Pancreas (tissue), 10 donors: ENCODE results near the gene LILRA6. TPM values are rescaled to one million over a fixed set of nuclear protein-coding genes. Genes with fewer than 3 reads are reported as not detected.

Source experiments
- ATAC-seq, 4 donors: fragments of 200-7000 bp; cut with Tn5 transposase; one replicate each; pipeline versions ENCODE4 v1.8.0 to v1.9.1; 2020; ENCODE audit warnings: mild to moderate bottlenecking in 4 of 4, moderate library complexity in 4 of 4
- DNase-seq, 6 donors: peaks; one replicate each; pipeline ENCODE4 v3.0.0-alpha.2; 2020
- FAIRE-seq: peaks from 2 replicates; lab custom pipeline; 2012; peaks lifted over from hg19 to GRCh38; lab: Jason Lieb, UNC
- H3K27ac ChIP-seq, 4 donors: fragments of 200-600 bp; sonication (generic); 1 replicate in 3 of 4; 2 replicates in 1 of 4; pipeline versions ENCODE4 v1.5.0 to v1.8.0; 2020
- H3K27me3 ChIP-seq, 4 donors: fragments of 200-600 bp; one replicate each; pipeline ENCODE4 v1.8.0; 2021
- H3K36me3 ChIP-seq, 3 donors: fragments of 200-600 bp; sonication (generic) in 1 of 3; one replicate each; pipeline versions ENCODE4 v1.5.0 to v1.8.0; 2020 to 2021
- H3K4me1 ChIP-seq, 3 donors: fragments of 200-600 bp; one replicate each; pipeline ENCODE4 v1.8.0; 2021
- H3K4me3 ChIP-seq, 4 donors: fragments of 200-600 bp; sonication (generic) in 2 of 4; one replicate each; pipeline versions ENCODE4 v1.5.0 to v1.8.0; 2020 to 2021
- H3K9me3 ChIP-seq, 4 donors: fragments of 200-600 bp; one replicate each; pipeline ENCODE4 v1.8.0; 2021
- WGBS, 2 donors: extraction: QIAGEN DNeasy Blood & Tissue Kit; methylation state at CpG; one replicate each; pipeline ENCODE4 v1.1.7; 2013; 5-methylcytosine and 5-hydroxymethylcytosine counted together
- intact Hi-C, 3 donors: fragments of 100-400 bp; cut with DNase I; formaldehyde crosslinking; loops; one replicate each; pipeline versions ENCODE4 v1.11.1 to v1.14.2; 2022
- microRNA-seq, 2 donors: library from miRNA; unstranded; fragments of <30 nt; microRNA quantifications; one replicate each; pipeline versions ENCODE4 to v1.1.0, GENCODE V29; 2019 to 2020
- polyA plus RNA-seq, 2 donors: library from polyadenylated mRNA; stranded (reverse); fragments of 200-250 nt; gene quantifications; one replicate each; pipeline ENCODE4 v1.2.3, GENCODE V29; 2013
- total RNA-seq, 6 donors: library from RNA; stranded (reverse); fragmentation: NEBNext Ultra II Directional in 4 of 6; extraction: Animal tissue kit (Norgen Biotek cat#: 25700) in 4 of 6; gene quantifications; one replicate each; pipeline versions ENCODE4 v1.2.1 to v1.2.4, GENCODE V29; 2021 to 2023
- TF ChIP-seq, protein P1 (sequence below), 4 donors: fragments of 200-600 bp; sonication (generic) in 3 of 4; IDR thresholded peaks; one replicate each; pipeline versions ENCODE4 v1.5.0 to v1.8.0; 2021; ENCODE audit warnings: antibody characterized with exemption in 4 of 4
- donor health status: healthy with polysubstance abuse.
- donor health status: DM: no; HTN: no; CAD: no; lungs with moderate emphysema.
- donor health status: DM: no; HTN: no; CAD: no.
- donor health status: control.
- donor health status: control.
- donor health status: Bipolar disorder and iron deficiency.
- donor health status: DM: yes; HTN: yes; CAD: no.
- donor health status: DM: no; HTN: no; CAD: no.
- donor health status: DM: no; HTN: no; CAD: no.
- donor health status: DM: yes; HTN: yes; CAD: no.

The LILRA6 gene
- total and polyA plus RNA-seq, 8 donors = 0.20 to 2.4 (median 0.36) TPM

DNA sequence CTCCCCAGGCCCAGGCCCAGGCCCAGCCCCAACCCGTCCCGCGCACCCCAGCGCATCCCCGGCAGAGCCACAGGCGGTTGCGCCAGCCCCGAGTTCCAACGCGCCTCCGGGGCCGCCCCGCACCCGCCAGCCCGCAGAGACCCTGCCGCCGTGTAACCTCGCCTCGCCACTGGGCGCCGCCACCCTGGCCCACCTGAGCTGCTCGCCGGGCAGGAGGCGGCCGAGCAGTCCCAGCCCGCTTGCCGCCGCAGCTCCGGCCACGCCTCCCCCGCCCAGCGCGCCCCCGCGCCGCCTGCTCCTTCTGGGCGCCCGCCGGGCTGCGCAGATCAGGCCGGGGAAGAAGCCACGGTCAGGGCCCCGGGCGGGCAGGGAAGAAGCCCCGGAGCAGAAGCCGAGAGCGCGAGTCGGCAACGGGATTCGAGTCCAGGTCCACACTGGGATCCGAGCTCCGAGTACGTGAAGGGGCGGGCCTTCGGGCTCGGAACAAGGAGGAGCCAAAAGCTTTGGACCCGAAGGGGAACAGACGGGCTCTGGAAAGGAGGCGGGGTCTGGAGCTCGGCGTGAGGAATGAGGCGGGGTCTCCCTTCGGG, 53.4 kb downstream of the LILRA6 start, which contains the start of gene MBOAT7:
TSS of gene MBOAT7 (minus strand) at position 436 of the 590 bp plus-strand sequence. CDS start 1,072 bp downstream, outside the sequence.
- TF ChIP-seq, protein P1, sequence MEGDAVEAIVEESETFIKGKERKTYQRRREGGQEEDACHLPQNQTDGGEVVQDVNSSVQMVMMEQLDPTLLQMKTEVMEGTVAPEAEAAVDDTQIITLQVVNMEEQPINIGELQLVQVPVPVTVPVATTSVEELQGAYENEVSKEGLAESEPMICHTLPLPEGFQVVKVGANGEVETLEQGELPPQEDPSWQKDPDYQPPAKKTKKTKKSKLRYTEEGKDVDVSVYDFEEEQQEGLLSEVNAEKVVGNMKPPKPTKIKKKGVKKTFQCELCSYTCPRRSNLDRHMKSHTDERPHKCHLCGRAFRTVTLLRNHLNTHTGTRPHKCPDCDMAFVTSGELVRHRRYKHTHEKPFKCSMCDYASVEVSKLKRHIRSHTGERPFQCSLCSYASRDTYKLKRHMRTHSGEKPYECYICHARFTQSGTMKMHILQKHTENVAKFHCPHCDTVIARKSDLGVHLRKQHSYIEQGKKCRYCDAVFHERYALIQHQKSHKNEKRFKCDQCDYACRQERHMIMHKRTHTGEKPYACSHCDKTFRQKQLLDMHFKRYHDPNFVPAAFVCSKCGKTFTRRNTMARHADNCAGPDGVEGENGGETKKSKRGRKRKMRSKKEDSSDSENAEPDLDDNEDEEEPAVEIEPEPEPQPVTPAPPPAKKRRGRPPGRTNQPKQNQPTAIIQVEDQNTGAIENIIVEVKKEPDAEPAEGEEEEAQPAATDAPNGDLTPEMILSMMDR (IDR thresholded peaks at IDR 0.05) = peak in 1 of 4 donors; percentile 11
- DNase-seq (no peak), FAIRE-seq (no peak), ATAC-seq (peak; percentile 2 to 18 (median 7))
- 0 to 1% methylated on average over 40 to 64 of the region's 64 CpGs for WGBS, 2 donors
- intact Hi-C loops = no loop called here
- Histone ChIP-seq H3K9me3 (no peaks in the 10 kb centered on the region), H3K27ac (peak within 1 kb of the TSS; percentile 98 to 100 (median 99)), H3K27me3 (no peaks in the 10 kb centered on the region), H3K4me3 (peak within 1 kb of the TSS; percentile 56 to 91 (median 87)), H3K4me1 (peaks cover 22 to 35% (median 25%) of the 10 kb centered on the region in 3 donors), H3K36me3 (peaks cover 0 to 6% (median 0%) of the 10 kb centered on the region in 3 donors)

DNA sequence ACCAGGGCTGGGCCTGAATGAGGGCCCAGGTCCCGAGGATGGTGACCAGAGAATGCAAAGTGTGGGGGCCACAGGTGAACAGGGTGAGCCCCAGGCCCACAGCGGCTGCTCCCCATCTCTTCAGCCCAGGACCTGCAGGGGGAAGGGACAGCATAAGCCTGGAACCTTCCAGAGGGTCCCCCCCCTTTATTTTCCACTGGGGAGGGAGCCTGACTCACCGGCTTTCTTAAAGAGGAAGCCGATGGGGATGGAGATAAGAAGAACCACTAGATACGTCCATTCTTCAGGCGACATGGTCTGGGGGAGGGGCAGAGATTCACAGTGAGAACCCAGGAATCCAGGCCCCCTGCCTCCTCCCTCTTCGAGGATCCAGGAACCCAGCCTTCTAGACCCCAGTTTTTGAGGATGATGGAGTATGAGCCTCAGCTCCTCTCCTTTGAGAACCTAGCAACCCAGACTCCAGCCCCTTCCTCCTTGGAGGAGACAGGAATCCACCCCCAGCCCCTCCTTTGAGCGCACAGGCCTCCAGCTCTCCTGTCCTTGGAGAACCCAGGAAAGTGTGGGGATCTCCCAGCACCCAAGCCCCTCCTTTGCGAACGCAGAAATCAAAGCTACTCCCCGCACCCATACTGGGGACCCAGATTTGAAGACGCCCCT, 54.2 kb downstream of the LILRA6 start:
- Histone ChIP-seq H3K4me1 (peaks cover 22 to 35% (median 25%) of the 10 kb centered on the region in 3 donors), H3K9me3 (no peaks in the 10 kb centered on the region), H3K27me3 (no peaks in the 10 kb centered on the region), H3K36me3 (peaks cover 0 to 3% (median 0%) of the 10 kb centered on the region in 3 donors), H3K4me3 (peak overlapping the region in 3 of 4 donors; percentile 68 to 91 (median 74)), H3K27ac (peak overlapping the region; percentile 98 to 100 (median 99))
- no peak for FAIRE-seq
- intact Hi-C loops = no loop called here
- ATAC-seq = no peak
- DNase-seq = peak in 2 of 6 donors; percentile 44 to 55
- 18 to 26% methylated on average over 12 of the region's 12 CpGs for WGBS, 2 donors
- TF ChIP-seq, protein P1 (IDR thresholded peaks at IDR 0.05) = no peak

DNA sequence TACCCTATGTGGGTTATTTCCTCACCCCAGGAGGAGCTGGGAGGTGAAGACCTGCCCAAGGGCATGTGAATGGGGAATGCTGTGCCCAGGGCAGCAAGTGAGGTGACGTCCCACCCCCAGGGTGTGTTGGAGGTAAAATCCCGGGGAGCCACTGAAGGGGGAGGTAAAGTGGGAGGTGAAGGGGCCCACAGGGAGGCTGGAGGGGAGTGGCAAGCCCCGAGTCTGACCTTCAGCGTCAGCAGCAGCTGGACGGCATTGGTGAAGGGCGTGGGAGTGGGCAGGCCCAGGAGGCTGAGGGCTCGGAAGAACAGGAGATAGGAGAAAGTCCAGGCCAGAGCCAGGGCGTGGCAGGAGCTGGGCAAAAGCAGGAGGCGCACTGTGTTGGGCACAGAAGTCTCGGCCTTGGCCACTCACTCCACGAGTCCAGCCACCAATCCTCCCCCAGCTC, 55.6 kb downstream of the LILRA6 start:
- peaks cover 16 to 30% (median 25%) of the 10 kb centered on the region in 3 donors for H3K4me1 ChIP-seq
- intact Hi-C loops = no loop called here
- TF ChIP-seq, protein P1 (IDR thresholded peaks at IDR 0.05) = no peak
- ATAC-seq (peak in 1 of 4 donors; percentile 1), FAIRE-seq (no peak), DNase-seq (peak in 5 of 6 donors; percentile 79 to 88 (median 83))
- H3K4me3 ChIP-seq = no peak overlapping the region
- peak overlapping the region; percentile 57 to 99 (median 80) for H3K27ac ChIP-seq
- WGBS, 2 donors = 39 to 48% methylated on average over 11 of the region's 11 CpGs
- H3K36me3 ChIP-seq = no peaks in the 10 kb centered on the region
- H3K27me3 ChIP-seq = no peaks in the 10 kb centered on the region
- no peaks in the 10 kb centered on the region for H3K9me3 ChIP-seq

Small RNA genes within 50 kb of the gene (microRNA-seq; reads per million reads assigned to microRNA genes)
- gene MIR4752 = 0 reads per million in 2 donors

Other genes starting within 250 kb of the LILRA6 start
- not detected for gene VSTM1, start 178.9 kb downstream of the LILRA6 start, total RNA-seq
- not detected for gene VSTM1, start 178.9 kb downstream of the LILRA6 start, polyA plus RNA-seq
- gene TARM1, start 161.4 kb downstream of the LILRA6 start, total RNA-seq = not detected
- gene TARM1, start 161.4 kb downstream of the LILRA6 start, polyA plus RNA-seq = not detected
- gene OSCAR, start 142.0 kb downstream of the LILRA6 start, total RNA-seq = 1 to 10 TPM in 2 of 6 donors, under 1 TPM in 3, not detected in 1; 0.41 to 3.2 (median 0.84) TPM
- 1 to 10 TPM; 1.0 to 1.1 TPM for gene OSCAR, start 142.0 kb downstream of the LILRA6 start, polyA plus RNA-seq
- 10 to 100 TPM; 27.7 to 52.1 (median 45.1) TPM for gene NDUFA3, start 139.9 kb downstream of the LILRA6 start, total RNA-seq
- 100 to 1,000 TPM; 107 to 166 TPM for gene NDUFA3, start 139.9 kb downstream of the LILRA6 start, polyA plus RNA-seq
- 1 to 10 TPM; 3.8 to 8.8 (median 5.0) TPM for gene TFPT, start 127.1 kb downstream of the LILRA6 start, total RNA-seq
- 10 to 100 TPM; 16.1 to 16.6 TPM for gene TFPT, start 127.1 kb downstream of the LILRA6 start, polyA plus RNA-seq
- gene PRPF31, start 127.0 kb downstream of the LILRA6 start, total RNA-seq = 10 to 100 TPM; 14.4 to 27.2 (median 19.5) TPM
- gene PRPF31, start 127.0 kb downstream of the LILRA6 start, polyA plus RNA-seq = 10 to 100 TPM; 45.0 to 47.1 TPM
- 10 to 100 TPM; 16.8 to 28.5 (median 21.3) TPM for gene CNOT3, start 105.0 kb downstream of the LILRA6 start, total RNA-seq
- 10 to 100 TPM; 39.0 to 40.0 TPM for gene CNOT3, start 105.0 kb downstream of the LILRA6 start, polyA plus RNA-seq
- 1 to 10 TPM; 2.1 to 5.1 (median 4.4) TPM for gene LENG1, start 83.1 kb downstream of the LILRA6 start, total RNA-seq
- gene LENG1, start 83.1 kb downstream of the LILRA6 start, polyA plus RNA-seq = 1 to 10 TPM; 9.6 to 9.7 TPM
- 10 to 100 TPM; 51.8 to 66.5 (median 56.2) TPM for gene TMC4, start 69.6 kb downstream of the LILRA6 start, total RNA-seq
- 10 to 100 TPM; 80.0 to 88.9 TPM for gene TMC4, start 69.6 kb downstream of the LILRA6 start, polyA plus RNA-seq
- 10 to 100 TPM; 18.8 to 47.2 (median 27.3) TPM for gene MBOAT7, start 53.2 kb downstream of the LILRA6 start, total RNA-seq
- gene MBOAT7, start 53.2 kb downstream of the LILRA6 start, polyA plus RNA-seq = 10 to 100 TPM; 32.6 to 34.7 TPM
- 10 to 100 TPM; 16.8 to 24.7 (median 19.4) TPM for gene TSEN34, start 51.5 kb downstream of the LILRA6 start, total RNA-seq
- 10 to 100 TPM; 19.5 to 33.3 TPM for gene TSEN34, start 51.5 kb downstream of the LILRA6 start, polyA plus RNA-seq
- gene RPS9, start 41.9 kb downstream of the LILRA6 start, total RNA-seq = 1,000 to 10,000 TPM in 4 of 6 donors, 100 to 1,000 TPM in 2; 815 to 1,921 (median 1,191) TPM
- gene RPS9, start 41.9 kb downstream of the LILRA6 start, polyA plus RNA-seq = 1,000 to 10,000 TPM; 2,302 to 2,340 TPM
- 1 to 10 TPM in 3 of 6 donors, under 1 TPM in 3; 0.47 to 5.6 (median 1.6) TPM for gene LILRB3, start 19.8 kb downstream of the LILRA6 start, total RNA-seq
- 1 to 10 TPM; 1.3 to 2.4 TPM for gene LILRB3, start 19.8 kb downstream of the LILRA6 start, polyA plus RNA-seq
- gene LILRB5, start 14.5 kb upstream of the LILRA6 start, total RNA-seq = 1 to 10 TPM in 3 of 6 donors, under 1 TPM in 3; 0.23 to 3.1 (median 1.1) TPM
- gene LILRB5, start 14.5 kb upstream of the LILRA6 start, polyA plus RNA-seq = 1 to 10 TPM in 1 of 2 donors, under 1 TPM in 1; 0.56 to 1.4 TPM
- 1 to 10 TPM in 3 of 6 donors, under 1 TPM in 3; 0.19 to 3.9 (median 1.2) TPM for gene LILRB2, start 38.3 kb upstream of the LILRA6 start, total RNA-seq
- gene LILRB2, start 38.3 kb upstream of the LILRA6 start, polyA plus RNA-seq = 1 to 10 TPM; 1.4 to 1.6 TPM
- 1 to 10 TPM in 2 of 6 donors, under 1 TPM in 4; 0.20 to 1.7 (median 0.51) TPM for gene LILRA5, start 70.4 kb upstream of the LILRA6 start, total RNA-seq
- gene LILRA5, start 70.4 kb upstream of the LILRA6 start, polyA plus RNA-seq = 1 to 10 TPM in 1 of 2 donors, under 1 TPM in 1; 0.34 to 1.1 TPM
- gene LILRA4, start 96.4 kb upstream of the LILRA6 start, total RNA-seq = 1 to 10 TPM in 1 of 6 donors, under 1 TPM in 1, not detected in 4; 0.24 to 2.4 TPM
- not detected for gene LILRA4, start 96.4 kb upstream of the LILRA6 start, polyA plus RNA-seq
- 10 to 100 TPM in 2 of 6 donors, 1 to 10 TPM in 3, under 1 TPM in 1; 0.69 to 33.1 (median 4.8) TPM for gene LAIR1, start 122.1 kb upstream of the LILRA6 start, total RNA-seq
- gene LAIR1, start 122.1 kb upstream of the LILRA6 start, polyA plus RNA-seq = 1 to 10 TPM; 1.7 to 3.1 TPM
- 10 to 100 TPM; 20.8 to 38.1 (median 24.6) TPM for gene TTYH1, start 172.7 kb upstream of the LILRA6 start, total RNA-seq
- 10 to 100 TPM; 40.0 to 78.0 TPM for gene TTYH1, start 172.7 kb upstream of the LILRA6 start, polyA plus RNA-seq
- gene LENG8, start 206.4 kb upstream of the LILRA6 start, total RNA-seq = 100 to 1,000 TPM in 4 of 6 donors, 10 to 100 TPM in 2; 64.8 to 173 (median 129) TPM
- 100 to 1,000 TPM; 313 to 657 TPM for gene LENG8, start 206.4 kb upstream of the LILRA6 start, polyA plus RNA-seq
- gene LENG9, start 221.0 kb upstream of the LILRA6 start, total RNA-seq = 10 to 100 TPM in 5 of 6 donors, 1 to 10 TPM in 1; 8.6 to 23.4 (median 16.9) TPM
- 10 to 100 TPM in 1 of 2 donors, 1 to 10 TPM in 1; 4.2 to 12.1 TPM for gene LENG9, start 221.0 kb upstream of the LILRA6 start, polyA plus RNA-seq
- gene CDC42EP5, start 230.5 kb upstream of the LILRA6 start, total RNA-seq = 10 to 100 TPM in 4 of 6 donors, 1 to 10 TPM in 2; 8.2 to 48.0 (median 20.4) TPM
- gene CDC42EP5, start 230.5 kb upstream of the LILRA6 start, polyA plus RNA-seq = 10 to 100 TPM in 1 of 2 donors, 1 to 10 TPM in 1; 7.5 to 15.1 TPM